Measurements from ENCODE around the gene REN.

The REN gene

DNA sequence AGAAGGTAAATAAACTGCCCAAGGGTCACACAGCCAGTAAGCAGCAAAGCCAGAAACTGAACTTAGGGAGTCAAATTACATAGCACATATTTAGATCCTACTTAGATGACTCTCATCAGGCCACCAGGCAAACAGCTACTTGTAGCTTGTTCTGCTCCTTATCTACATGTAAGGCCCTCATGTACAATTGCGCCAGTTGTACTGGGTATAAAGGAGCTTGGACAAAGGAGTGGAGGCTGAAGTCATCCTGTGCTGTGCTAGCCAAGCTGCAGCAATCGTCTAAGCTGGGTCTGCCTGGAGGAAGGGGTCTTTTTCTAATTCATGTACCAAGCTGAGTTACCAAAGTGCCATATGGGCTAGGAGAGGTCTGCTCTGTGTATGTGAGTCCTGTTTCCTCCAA lies 27.0 kb downstream of the REN start:
- no peaks in the 10 kb centered on the region for H3K9me3 ChIP-seq
- no peaks in the 10 kb centered on the region for H3K4me1 ChIP-seq
- H3K4me3 ChIP-seq (ENCODE audit: low read depth, low read length) = no peak overlapping the region
- no peaks in the 10 kb centered on the region for H3K27me3 ChIP-seq
- no peak for DNase-seq
- no peak for TF ChIP-seq CTCF (IDR thresholded peaks at IDR 0.05; ENCODE audit: low read depth, low read length)
- no peaks in the 10 kb centered on the region for H3K36me3 ChIP-seq

- Histone ChIP-seq H3K4me3 (ENCODE audit: low read depth, low read length) (no peak overlapping the region), H3K4me1 (no peaks in the 10 kb centered on the region), H3K27me3 (no peaks in the 10 kb centered on the region), H3K36me3 (no peaks in the 10 kb centered on the region), H3K9me3 (no peaks in the 10 kb centered on the region)
- DNase-seq = no peak
- no peak for TF ChIP-seq CTCF (IDR thresholded peaks at IDR 0.05; ENCODE audit: low read depth, low read length)
These were observed 29.3 kb downstream of the REN start for GRCh38 chr1:204136814-204137213.

GRCh38 chr1:204134103-204134502 lies 32.0 kb downstream of the REN start:
- no peak overlapping the region for H3K4me3 ChIP-seq (ENCODE audit: low read depth, low read length)
- peaks cover 15% of the 10 kb centered on the region for H3K4me1 ChIP-seq
- H3K36me3 ChIP-seq = no peaks in the 10 kb centered on the region
- H3K9me3 ChIP-seq = no peaks in the 10 kb centered on the region
- DNase-seq = no peak
- no peak for TF ChIP-seq CTCF (IDR thresholded peaks at IDR 0.05; ENCODE audit: low read depth, low read length)
- H3K27me3 ChIP-seq = no peaks in the 10 kb centered on the region; the same call in 1 of the 2 replicates

GRCh38 chr1:204132718-204133117 lies 33.4 kb downstream of the REN start:
- peaks cover 15% of the 10 kb centered on the region for H3K4me1 ChIP-seq
- TF ChIP-seq CTCF (IDR thresholded peaks at IDR 0.05; ENCODE audit: low read depth, low read length) = no peak
- no peaks in the 10 kb centered on the region for H3K36me3 ChIP-seq
- no peaks in the 10 kb centered on the region; the same call in 1 of the 2 replicates for H3K27me3 ChIP-seq
- no peaks in the 10 kb centered on the region for H3K9me3 ChIP-seq
- no peak overlapping the region for H3K4me3 ChIP-seq (ENCODE audit: low read depth, low read length)
- no peak for DNase-seq

GRCh38 chr1:204131978-204132377 lies 34.2 kb downstream of the REN start:
- Histone ChIP-seq H3K27me3 (no peaks in the 10 kb centered on the region; the same call in 1 of the 2 replicates), H3K36me3 (no peaks in the 10 kb centered on the region), H3K9me3 (no peaks in the 10 kb centered on the region), H3K4me1 (peaks cover 15% of the 10 kb centered on the region), H3K4me3 (ENCODE audit: low read depth, low read length) (no peak overlapping the region)
- DNase-seq = no peak
- TF ChIP-seq CTCF (IDR thresholded peaks at IDR 0.05; ENCODE audit: low read depth, low read length) = no peak

- DNase-seq = no peak
- peak; percentile 24 for TF ChIP-seq CTCF (IDR thresholded peaks at IDR 0.05; ENCODE audit: low read depth, low read length)
- peaks cover 15% of the 10 kb centered on the region for H3K4me1 ChIP-seq
- H3K4me3 ChIP-seq (ENCODE audit: low read depth, low read length) = no peak overlapping the region
- H3K9me3 ChIP-seq = no peaks in the 10 kb centered on the region
- no peaks in the 10 kb centered on the region for H3K36me3 ChIP-seq
- H3K27me3 ChIP-seq = no peaks in the 10 kb centered on the region; the same call in 1 of the 2 replicates
These were observed 34.9 kb downstream of the REN start for GRCh38 chr1:204130981-204131892.

All from BE2C (cell line).